Cardiac muscle cell (in vitro differentiated cells and primary cell): ENCODE measurements around the gene SDR39U1. TPM values are rescaled to one million over a fixed set of nuclear protein-coding genes. Genes with fewer than 3 reads are reported as not detected.

Experiments used
- DNase-seq, 2 donors: peaks; one replicate each; pipeline versions ENCODE4 v3.0.0 to v3.0.0-alpha.2; 2010 to 2017; ENCODE audit warnings: low read depth in 1 of 2, low spot score in 1 of 2
- H3K27ac ChIP-seq: fragments of 200-600 bp; sonication (generic); 2 replicates; pipeline ENCODE4 v1.5.1; 2016
- H3K27me3 ChIP-seq: fragments of 200-600 bp; sonication (generic); 2 replicates; pipeline ENCODE4 v1.6.0; 2016; ENCODE audit warnings: control low read depth
- H3K36me3 ChIP-seq: fragments of 200-600 bp; sonication (generic); 2 replicates; pipeline ENCODE4 v1.5.1; 2016; ENCODE audit warnings: control low read depth
- H3K4me1 ChIP-seq: fragments of 200-600 bp; sonication (generic); 2 replicates; pipeline ENCODE4 v1.8.1; 2017; ENCODE audit warnings: low read depth, mild to moderate bottlenecking, mixed run types
- H3K4me3 ChIP-seq: fragments of 200-600 bp; sonication (generic); 2 replicates; pipeline ENCODE4 v1.5.1; 2016; ENCODE audit warnings: mild to moderate bottlenecking
- H3K9me3 ChIP-seq: fragments of 200-600 bp; sonication (generic); 2 replicates; pipeline ENCODE4 v1.5.1; 2017; ENCODE audit warnings: low read depth, mild to moderate bottlenecking, control low read depth
- CTCF ChIP-seq: IDR thresholded peaks from 2 replicates; pipeline ENCODE4 v1.5.1; 2012; ENCODE audit warnings: low read depth, mild to moderate bottlenecking, low read length
- polyA plus RNA-seq: library from polyadenylated mRNA; unstranded; fragments of >200 nt; fragmentation: Nextera tagmentation; extraction: Ambion mirVana; gene quantifications from 2 replicates; pipeline ENCODE4 v1.2.1, GENCODE V29; 2016
- total RNA-seq: library from RNA; depleted of rRNA; stranded (reverse); fragments of >200 nt; gene quantifications from 2 replicates; pipeline ENCODE4 v1.2.3, GENCODE V29; 2016

The SDR39U1 gene
- total and polyA plus RNA-seq, 2 experiments from 2014 or later = 60.4 to 163 TPM

GRCh38 chr14:24439257-24439656, 3.3 kb downstream of the SDR39U1 start:
- H3K36me3 ChIP-seq = peaks cover 23% of the 10 kb centered on the region
- H3K27me3 ChIP-seq = no peaks in the 10 kb centered on the region
- no peak for DNase-seq

GRCh38 chr14:24438223-24439097, 4.1 kb downstream of the SDR39U1 start:
- H3K9me3 ChIP-seq = no peaks in the 10 kb centered on the region
- peaks cover 6% of the 10 kb centered on the region for H3K4me1 ChIP-seq
- peaks cover 30% of the 10 kb centered on the region for H3K36me3 ChIP-seq
- no peak overlapping the region for H3K27ac ChIP-seq
- no peak for TF ChIP-seq CTCF
- H3K4me3 ChIP-seq = no peak overlapping the region
- no peak for DNase-seq
- H3K27me3 ChIP-seq = no peaks in the 10 kb centered on the region

More at GRCh38 chr14:24439257-24439656, 3.3 kb downstream of the SDR39U1 start:
- H3K9me3 ChIP-seq = no peaks in the 10 kb centered on the region
- no peak for TF ChIP-seq CTCF
- peaks cover 8% of the 10 kb centered on the region for H3K4me1 ChIP-seq
- no peak overlapping the region for H3K27ac ChIP-seq
- H3K4me3 ChIP-seq = no peak overlapping the region

- H3K9me3 ChIP-seq = no peaks in the 10 kb centered on the region
- no peak for DNase-seq
- H3K4me1 ChIP-seq = peaks cover 5% of the 10 kb centered on the region
- no peak for TF ChIP-seq CTCF
- no peaks in the 10 kb centered on the region for H3K27me3 ChIP-seq
- H3K4me3 ChIP-seq = no peak overlapping the region
- peaks cover 38% of the 10 kb centered on the region for H3K36me3 ChIP-seq
- H3K27ac ChIP-seq = no peak overlapping the region
Measured at GRCh38 chr14:24437736-24438067, 4.9 kb downstream of the SDR39U1 start.

- Histone ChIP-seq H3K4me3 (no peak overlapping the region), H3K27me3 (no peaks in the 10 kb centered on the region), H3K9me3 (no peaks in the 10 kb centered on the region), H3K36me3 (peaks cover 41% of the 10 kb centered on the region), H3K27ac (no peak overlapping the region), H3K4me1 (peaks cover 5% of the 10 kb centered on the region)
- DNase-seq = no peak
- no peak for TF ChIP-seq CTCF
Measured at GRCh38 chr14:24437020-24437735, 5.4 kb downstream of the SDR39U1 start.

GRCh38 chr14:24436355-24437019, 6.1 kb downstream of the SDR39U1 start:
- TF ChIP-seq CTCF = peak; percentile 74
- Histone ChIP-seq H3K27me3 (no peaks in the 10 kb centered on the region), H3K4me1 (peaks cover under 1% of the 10 kb centered on the region), H3K4me3 (no peak overlapping the region), H3K9me3 (no peaks in the 10 kb centered on the region), H3K27ac (no peak overlapping the region), H3K36me3 (peaks cover 41% of the 10 kb centered on the region)
- peak; percentile 62 to 84 for DNase-seq
